Stomach (tissue), 9 donors: Measurements from ENCODE around the gene ZBP1. TPM values are rescaled to one million over a fixed set of nuclear protein-coding genes. Genes with fewer than 3 reads are reported as not detected.

Experiments used
- DNase-seq, 2 donors: peaks; one replicate each; pipeline versions ENCODE4 v3.0.0 to v3.0.0-alpha.2; 2013 to 2019
- H3K27ac ChIP-seq, 5 donors: fragments of 200-600 bp in 4 of 5; sonication (generic) in 4 of 5; one replicate each; pipeline ENCODE4 v1.5.1; 2013 to 2019; ENCODE audit warnings: mild to moderate bottlenecking in 1 of 5, moderate library complexity in 1 of 5
- H3K27me3 ChIP-seq, 3 donors: fragments of 200-600 bp; sonication (generic); one replicate each; pipeline ENCODE4 v1.5.1; 2017 to 2019; ENCODE audit warnings: mixed run types in 1 of 3
- H3K36me3 ChIP-seq, 4 donors: fragments of 200-600 bp; sonication (generic); 1 replicate in 3 of 4; 2 replicates in 1 of 4; pipeline ENCODE4 v1.5.1; 2016 to 2019
- H3K4me1 ChIP-seq, 4 donors: fragments of 200-600 bp; sonication (generic); one replicate each; pipeline ENCODE4 v1.5.1; 2016 to 2019
- H3K4me3 ChIP-seq, 4 donors: fragments of 200-600 bp; sonication (generic) in 3 of 4; one replicate each; pipeline ENCODE4 v1.5.1; 2016 to 2019; ENCODE audit warnings: mild to moderate bottlenecking in 1 of 4
- H3K9me3 ChIP-seq, 4 donors: fragments of 200-600 bp; sonication (generic); one replicate each; pipeline ENCODE4 v1.5.1; 2016 to 2019
- CTCF ChIP-seq, 7 experiments: fragments of 450-650 bp in 4 of 7; fragments of 200-600 bp in 3 of 7; sonication (generic) in 3 of 7; IDR thresholded peaks; one replicate each; pipeline ENCODE4 v1.5.1; 2016 to 2019; ENCODE audit warnings: antibody characterized with exemption in 7 of 7, control low read depth in 2 of 7, mild to moderate bottlenecking in 1 of 7
- EP300 ChIP-seq: sonication (generic); formaldehyde crosslinking; IDR thresholded peaks from one replicate; pipeline ENCODE4 v1.6.1; 2017; ENCODE audit warnings: antibody characterized with exemption
- POLR2A ChIP-seq, 4 donors: fragments of 450-650 bp; IDR thresholded peaks; one replicate each; pipeline ENCODE4 v1.6.1; 2016; ENCODE audit warnings: antibody characterized with exemption in 4 of 4, control low read depth in 2 of 4, mild to moderate bottlenecking in 1 of 4, moderate library complexity in 1 of 4
- POLR2AphosphoS5 ChIP-seq, 3 donors: sonication (generic); formaldehyde crosslinking; IDR thresholded peaks; one replicate each; pipeline ENCODE4 v1.6.1; 2016; ENCODE audit warnings: antibody characterized with exemption in 3 of 3
- WGBS, 5 donors: extraction: QIAGEN DNeasy Blood & Tissue Kit in 3 of 5; methylation state at CpG; one replicate each; pipeline versions ENCODE4 v1.1.5 to v1.1.7; 2013 to 2018; 5-methylcytosine and 5-hydroxymethylcytosine counted together
- intact Hi-C: fragments of 100-400 bp; cut with DNase I; formaldehyde crosslinking; loops from one replicate; pipeline ENCODE4 v1.15.1; 2023; ENCODE audit warnings: low total_unique reads
- polyA plus RNA-seq, 3 donors: library from polyadenylated mRNA; stranded (reverse); fragments of 200-250 nt; gene quantifications; one replicate each; pipeline ENCODE4 v1.2.3, GENCODE V29; 2013
- total RNA-seq, 5 donors: library from RNA; depleted of rRNA; stranded (reverse); fragments of >200 nt; gene quantifications; one replicate each; pipeline versions ENCODE4 v1.1.0 to v1.2.3, GENCODE V29; 2014 to 2016
- donor health status: healthy with polysubstance abuse.
- donor health status: Bipolar disorder and iron deficiency.
- donor health status: healthy.

The ZBP1 gene
- total and polyA plus RNA-seq, 8 donors: 0.37 to 0.60 TPM; not detected in 6

DNA sequence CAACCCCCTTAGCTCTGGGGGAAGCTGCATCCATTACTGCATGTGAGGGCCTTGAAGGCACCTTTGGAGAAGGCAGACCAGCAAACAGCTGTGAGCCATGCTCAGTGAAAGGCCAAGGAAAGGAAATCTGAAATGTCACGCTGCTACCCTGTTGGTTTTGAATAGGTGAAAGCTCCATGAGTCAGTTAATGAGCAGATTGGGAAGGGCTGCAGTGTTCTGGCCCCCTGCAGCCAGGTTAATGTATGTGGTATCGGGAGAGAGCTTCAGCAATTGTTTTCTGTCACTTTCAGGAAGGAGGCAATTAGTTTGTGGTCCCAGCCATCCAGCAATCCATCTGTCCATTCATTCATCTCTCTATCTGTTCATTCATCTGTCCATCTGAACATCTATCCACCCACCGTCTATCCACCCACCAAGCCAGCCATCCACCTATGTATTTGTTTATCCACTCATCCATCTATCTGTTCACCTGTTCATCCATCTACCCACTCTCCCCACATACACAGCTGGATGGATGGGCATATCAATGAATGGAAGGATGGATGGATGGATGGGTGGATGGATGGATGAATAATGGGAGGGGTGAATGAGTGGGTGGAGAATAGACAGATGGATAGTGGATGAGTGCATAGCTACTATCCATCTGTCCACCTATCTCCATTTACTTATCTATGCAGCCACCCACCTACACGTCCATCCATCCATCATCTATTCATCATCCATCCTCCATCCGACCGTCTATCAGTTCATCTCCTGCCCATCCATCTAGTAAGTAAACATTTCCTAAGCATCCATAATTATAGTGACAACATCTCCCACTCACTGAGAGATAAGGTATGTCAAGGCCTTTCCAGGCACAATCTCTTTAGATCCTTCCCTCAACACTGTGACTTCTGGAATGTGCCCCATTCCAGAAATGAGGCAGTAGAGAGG is 43.3 kb downstream of the ZBP1 start:
- Histone ChIP-seq H3K9me3 (no peaks in the 10 kb centered on the region), H3K4me3 (no peak overlapping the region), H3K4me1 (peaks cover 0 to 15% (median 9%) of the 10 kb centered on the region in 4 donors), H3K36me3 (no peaks in the 10 kb centered on the region), H3K27ac (no peak overlapping the region), H3K27me3 (peaks cover 0 to 63% (median 28%) of the 10 kb centered on the region in 3 donors)
- no peak for DNase-seq
- intact Hi-C loops: no loop called here
- TF ChIP-seq POLR2A (IDR thresholded peaks at IDR 0.05): no peak
- no peak for TF ChIP-seq EP300
- no peak for TF ChIP-seq CTCF (IDR thresholded peaks at IDR 0.05)
- no peak for TF ChIP-seq POLR2AphosphoS5 (IDR thresholded peaks at IDR 0.05)
- WGBS, 5 donors: 56 to 71% (median 67%) methylated on average over 6 of the region's 6 CpGs

GRCh38 chr20:57576002-57576401 is 44.2 kb downstream of the ZBP1 start:
- Histone ChIP-seq H3K27me3 (peaks cover 0 to 54% (median 28%) of the 10 kb centered on the region in 3 donors), H3K4me3 (no peak overlapping the region), H3K36me3 (no peaks in the 10 kb centered on the region), H3K9me3 (no peaks in the 10 kb centered on the region), H3K27ac (no peak overlapping the region), H3K4me1 (peaks cover 0 to 9% (median 4%) of the 10 kb centered on the region in 4 donors)
- intact Hi-C loops: no loop called here
- whole genome bisulfite sequencing, 5 donors: 55 to 76% (median 60%) methylated on average over 2 of the region's 2 CpGs
- no peak for DNase-seq
- TF ChIP-seq POLR2AphosphoS5 (IDR thresholded peaks at IDR 0.05) (no peak), EP300 (no peak), CTCF (IDR thresholded peaks at IDR 0.05) (no peak), POLR2A (IDR thresholded peaks at IDR 0.05) (no peak)

DNA sequence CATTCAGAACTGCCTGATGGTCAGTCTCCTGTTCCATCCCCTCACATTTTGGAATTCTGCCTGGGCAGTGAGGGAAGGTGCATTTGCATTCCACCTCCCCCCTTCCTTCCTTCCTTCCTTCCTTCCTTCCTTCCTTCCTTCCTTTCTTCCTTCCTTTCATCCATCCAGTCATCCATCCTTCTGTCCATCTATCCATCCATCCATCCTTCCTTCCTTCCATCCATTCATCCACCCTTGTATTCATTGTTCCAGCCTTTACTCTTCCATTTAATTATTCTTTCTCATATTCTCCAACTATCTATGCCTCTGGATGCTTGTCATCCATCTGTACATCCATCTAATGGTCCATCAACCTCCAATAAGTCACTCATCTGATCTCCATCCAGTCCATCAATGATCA is 45.3 kb downstream of the ZBP1 start:
- Histone ChIP-seq H3K9me3 (no peaks in the 10 kb centered on the region), H3K27me3 (peaks cover 0 to 44% (median 28%) of the 10 kb centered on the region in 3 donors), H3K36me3 (no peaks in the 10 kb centered on the region), H3K4me1 (peaks cover 0 to 4% (median 2%) of the 10 kb centered on the region in 4 donors), H3K27ac (no peak overlapping the region), H3K4me3 (no peak overlapping the region)
- DNase-seq: no peak
- no peak for TF ChIP-seq EP300
- no peak for TF ChIP-seq CTCF (IDR thresholded peaks at IDR 0.05)
- intact Hi-C loops: no loop called here

DNA sequence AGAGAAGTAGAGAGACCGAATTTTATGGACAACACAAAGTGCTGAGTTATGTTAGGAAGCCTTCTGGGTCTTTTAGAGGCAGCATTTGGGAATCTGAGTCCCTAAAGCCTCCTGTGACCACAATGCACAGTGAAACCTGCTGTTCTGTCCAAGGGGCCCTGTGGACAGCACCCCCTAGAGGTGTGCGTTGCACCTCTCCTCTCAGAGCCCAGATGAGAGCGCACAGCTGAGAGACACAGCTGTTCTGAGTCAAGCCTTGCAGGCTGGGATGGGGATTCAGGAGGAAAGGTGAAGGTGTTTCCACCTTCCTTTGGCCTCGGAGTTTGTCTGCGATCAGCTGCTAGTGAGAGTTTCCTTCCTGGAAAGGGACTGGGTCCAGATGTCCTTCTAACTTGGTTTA is 46.3 kb downstream of the ZBP1 start:
- 44 to 70% (median 65%) methylated on average over 5 of the region's 5 CpGs for WGBS, 5 donors
- no peak for DNase-seq
- no peak overlapping the region for H3K4me3 ChIP-seq
- TF ChIP-seq CTCF (IDR thresholded peaks at IDR 0.05) (no peak), POLR2A (IDR thresholded peaks at IDR 0.05) (no peak), EP300 (no peak), POLR2AphosphoS5 (IDR thresholded peaks at IDR 0.05) (no peak)
- no peaks in the 10 kb centered on the region for H3K4me1 ChIP-seq
- H3K27me3 ChIP-seq: peaks cover 0 to 35% (median 19%) of the 10 kb centered on the region in 3 donors
- intact Hi-C loops: no loop called here
- H3K9me3 ChIP-seq: no peaks in the 10 kb centered on the region
- H3K27ac ChIP-seq: no peak overlapping the region
- H3K36me3 ChIP-seq: no peaks in the 10 kb centered on the region
